T-helper 2 cell treated with Interferon-gamma antibody and Interleukin-4, amounts not matched to agents 100 ng/mL and 5 ng/mL, for 36 hours (primary cell): ENCODE data around the gene SCAF8. TPM values are rescaled to one million over a fixed set of nuclear protein-coding genes. Genes with fewer than 3 reads are reported as not detected.

Experiments used
- total RNA-seq: library from RNA; stranded (reverse); gene quantifications from 2 replicates; pipeline ENCODE4 v1.2.3, GENCODE V29; 2022

The SCAF8 gene
- total RNA-seq, 1 donor from 2014 or later = 38.2 TPM

Other genes starting within 250 kb of the SCAF8 start
- not detected in 2 replicates for gene CNKSR3, start 222.7 kb upstream of the SCAF8 start, total RNA-seq